Prostate gland (tissue), 2 donors: ENCODE measurements around the gene VWA1. TPM values are rescaled to one million over a fixed set of nuclear protein-coding genes. Genes with fewer than 3 reads are reported as not detected.
A peak's percentile ranks its signal among the peaks of the same experiment; 100 is the strongest.

Experiments
- DNase-seq: peaks from one replicate; pipeline ENCODE4 v3.0.0-alpha.2; 2019; ENCODE audit warnings: low spot score
- H3K27ac ChIP-seq, 2 donors: fragments of 200-600 bp; sonication (generic); 2 replicates each; pipeline ENCODE4 v1.5.1; 2017 to 2019
- H3K27me3 ChIP-seq: fragments of 200-600 bp; sonication (generic); replicated peaks from 2 replicates; pipeline ENCODE4 v1.5.1; 2019; ENCODE audit not compliant: insufficient read depth
- H3K36me3 ChIP-seq, 2 donors: fragments of 200-600 bp; sonication (generic); 1 replicate in 1 of 2; 2 replicates in 1 of 2; pipeline versions ENCODE4 v1.5.1 to v1.8.1; 2017 to 2019
- H3K4me1 ChIP-seq: fragments of 200-600 bp; sonication (generic); replicated peaks from 2 replicates; pipeline ENCODE4 v1.5.1; 2019
- H3K4me3 ChIP-seq, 2 donors: fragments of 200-600 bp; sonication (generic); 2 replicates each; pipeline ENCODE4 v1.5.1; 2017 to 2019
- H3K9me3 ChIP-seq: fragments of 200-600 bp; sonication (generic); 2 replicates; pipeline ENCODE4 v1.5.1; 2017
- POLR2A ChIP-seq: fragments of 450-650 bp; IDR thresholded peaks from one replicate; pipeline ENCODE4 v1.6.1; 2016; ENCODE audit warnings: antibody characterized with exemption, mild to moderate bottlenecking
- POLR2AphosphoS5 ChIP-seq: sonication (generic); formaldehyde crosslinking; IDR thresholded peaks from one replicate; pipeline ENCODE4 v1.6.1; 2017; ENCODE audit warnings: antibody characterized with exemption
- WGBS: methylation state at CpG from one replicate; pipeline ENCODE4 v1.1.5; 2018; 5-methylcytosine and 5-hydroxymethylcytosine counted together
- intact Hi-C: fragments of 100-400 bp; cut with DNase I; formaldehyde crosslinking; loops from one replicate; pipeline ENCODE4 v1.14.2; 2022
- total RNA-seq, 2 donors: library from RNA; depleted of rRNA; stranded (reverse); fragments of >200 nt; gene quantifications; one replicate each; pipeline ENCODE4 v1.1.0, GENCODE V29; 2016
- TF ChIP-seq, protein P1 (sequence below), 4 experiments: fragments of 200-600 bp in 2 of 4; fragments of 450-650 bp in 2 of 4; sonication (generic) in 2 of 4; IDR thresholded peaks; 1 replicate in 3 of 4; 2 replicates in 1 of 4; pipeline ENCODE4 v1.5.1; 2016 to 2019; ENCODE audit warnings: antibody characterized with exemption in 4 of 4, mild to moderate bottlenecking in 2 of 4, moderate library complexity in 2 of 4

VWA1 gene
- total RNA-seq, 2 donors from 2014 or later, result 191 to 227 TPM

DNA sequence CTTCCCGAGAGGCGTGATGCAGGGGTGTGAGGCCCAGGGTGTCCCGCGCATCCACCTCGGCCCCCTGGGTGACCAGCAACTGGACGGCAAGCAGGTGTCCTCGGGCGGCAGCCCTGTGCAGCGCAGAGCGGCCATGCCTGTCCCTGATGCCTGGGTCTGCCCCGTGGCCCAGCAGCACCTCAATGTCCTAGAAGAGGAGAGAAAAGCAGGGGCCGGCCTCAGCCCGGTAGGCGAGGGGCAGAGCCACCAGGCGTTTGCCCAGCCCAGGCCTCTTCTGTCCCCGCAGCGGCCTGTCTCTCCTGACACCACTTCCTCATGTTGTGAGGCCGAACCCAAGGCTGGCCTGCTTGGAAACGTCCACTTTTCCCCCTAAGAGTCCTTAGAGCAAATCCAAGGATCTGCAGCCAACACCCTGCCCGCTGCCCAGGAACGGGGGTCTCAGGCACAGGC is 16.1 kb upstream of the VWA1 start:
- Histone ChIP-seq H3K4me1 (peaks cover 6% of the 10 kb centered on the region), H3K27me3 (no peaks in the 10 kb centered on the region), H3K9me3 (no peaks in the 10 kb centered on the region), H3K27ac (peak overlapping the region; percentile 80 to 83), H3K4me3 (peak overlapping the region; percentile 32 to 41), H3K36me3 (no peaks in the 10 kb centered on the region)
- TF ChIP-seq POLR2A (no peak), POLR2AphosphoS5 (no peak)
- TF ChIP-seq, protein P1, sequence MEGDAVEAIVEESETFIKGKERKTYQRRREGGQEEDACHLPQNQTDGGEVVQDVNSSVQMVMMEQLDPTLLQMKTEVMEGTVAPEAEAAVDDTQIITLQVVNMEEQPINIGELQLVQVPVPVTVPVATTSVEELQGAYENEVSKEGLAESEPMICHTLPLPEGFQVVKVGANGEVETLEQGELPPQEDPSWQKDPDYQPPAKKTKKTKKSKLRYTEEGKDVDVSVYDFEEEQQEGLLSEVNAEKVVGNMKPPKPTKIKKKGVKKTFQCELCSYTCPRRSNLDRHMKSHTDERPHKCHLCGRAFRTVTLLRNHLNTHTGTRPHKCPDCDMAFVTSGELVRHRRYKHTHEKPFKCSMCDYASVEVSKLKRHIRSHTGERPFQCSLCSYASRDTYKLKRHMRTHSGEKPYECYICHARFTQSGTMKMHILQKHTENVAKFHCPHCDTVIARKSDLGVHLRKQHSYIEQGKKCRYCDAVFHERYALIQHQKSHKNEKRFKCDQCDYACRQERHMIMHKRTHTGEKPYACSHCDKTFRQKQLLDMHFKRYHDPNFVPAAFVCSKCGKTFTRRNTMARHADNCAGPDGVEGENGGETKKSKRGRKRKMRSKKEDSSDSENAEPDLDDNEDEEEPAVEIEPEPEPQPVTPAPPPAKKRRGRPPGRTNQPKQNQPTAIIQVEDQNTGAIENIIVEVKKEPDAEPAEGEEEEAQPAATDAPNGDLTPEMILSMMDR (IDR thresholded peaks at IDR 0.05), result no peak
- DNase-seq, result no peak
- 68% methylated on average over 21 of the region's 21 CpGs for WGBS
- intact Hi-C loops, result no loop called here

DNA sequence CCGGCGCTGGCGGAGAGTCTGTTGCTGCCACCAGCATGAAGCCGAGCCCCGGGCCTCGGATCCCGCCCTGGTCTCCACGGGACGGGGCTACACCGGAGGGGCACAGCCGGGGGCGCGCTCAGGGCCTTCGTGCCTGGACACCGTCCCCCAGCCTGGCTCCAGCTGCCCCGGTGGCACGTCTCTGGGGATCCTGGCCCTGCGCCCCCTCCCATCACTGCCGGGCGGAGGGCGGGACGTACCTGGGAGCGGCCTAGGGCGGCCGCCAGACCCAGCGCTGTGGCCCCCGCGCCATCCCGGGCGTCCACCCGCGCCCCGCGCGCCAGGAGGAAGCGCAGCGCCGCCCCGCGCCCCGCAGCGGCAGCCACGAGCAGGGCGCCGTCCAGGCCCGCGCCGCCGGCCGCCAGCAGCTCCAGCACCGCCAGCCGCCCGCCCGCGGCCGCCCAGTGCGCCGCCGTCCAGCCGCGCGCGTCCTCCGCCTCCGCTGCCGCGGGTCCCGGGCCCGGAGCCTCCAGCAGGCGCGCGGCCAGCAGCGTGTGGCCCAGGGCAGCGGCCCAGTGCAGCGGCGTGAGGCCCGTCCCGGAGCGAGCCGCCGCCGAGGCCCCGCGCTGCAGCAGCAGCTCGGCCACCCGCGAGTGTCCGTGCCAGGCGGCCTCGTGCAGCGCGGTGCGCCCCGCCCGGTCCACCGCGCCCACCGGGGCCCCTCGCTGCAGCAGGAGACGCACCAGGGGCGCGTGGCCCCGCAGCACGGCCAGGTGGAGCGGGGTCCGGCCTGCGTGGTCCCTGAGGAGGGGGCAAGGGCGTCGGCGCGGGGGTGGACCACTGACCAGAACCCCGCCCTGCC is 15.5 kb upstream of the VWA1 start:
- H3K36me3 ChIP-seq, result no peaks in the 10 kb centered on the region
- no peak for TF ChIP-seq POLR2A
- TF ChIP-seq, protein P1 (IDR thresholded peaks at IDR 0.05), result peak in 1 of 4 experiments; percentile 9
- intact Hi-C loops, result no loop called here

DNA sequence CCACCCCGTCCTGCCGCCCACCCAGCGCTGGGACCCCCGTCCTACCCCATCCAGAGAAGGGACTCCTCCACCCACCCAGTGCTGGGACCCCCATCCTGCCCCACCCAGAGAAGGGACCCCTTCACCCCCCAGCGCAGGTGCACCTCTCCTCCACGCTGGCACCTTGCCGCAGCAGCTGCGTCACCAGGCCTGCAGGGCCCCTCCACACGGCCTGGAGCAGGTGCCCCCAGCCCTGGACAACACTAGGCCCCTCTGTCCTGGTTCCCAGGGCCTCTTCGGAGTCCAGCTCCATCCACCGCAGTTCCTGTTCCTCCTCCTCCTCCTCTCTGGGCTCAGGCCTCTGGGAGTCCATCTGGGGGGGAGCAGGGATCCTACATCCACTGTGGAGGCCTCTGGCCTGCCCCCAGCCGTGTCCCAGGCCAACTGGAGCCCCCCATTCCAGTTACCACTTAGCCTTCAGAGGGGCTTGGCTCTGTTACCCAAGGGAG is 14.8 kb upstream of the VWA1 start:
- DNase-seq, result no peak
- Histone ChIP-seq H3K36me3 (no peaks in the 10 kb centered on the region), H3K4me1 (peaks cover 6% of the 10 kb centered on the region), H3K27me3 (no peaks in the 10 kb centered on the region), H3K9me3 (no peaks in the 10 kb centered on the region), H3K4me3 (peak overlapping the region; percentile 32 to 41), H3K27ac (peak overlapping the region; percentile 64 to 77)
- TF ChIP-seq, protein P1 (IDR thresholded peaks at IDR 0.05), result no peak
- no peak for TF ChIP-seq POLR2AphosphoS5
- no peak for TF ChIP-seq POLR2A
- intact Hi-C loops, result no loop called here
- 66% methylated on average over 7 of the region's 12 CpGs for WGBS

More for the DNA sequence above, 15.5 kb upstream of the VWA1 start:
- WGBS, result 3% methylated on average over 75 of the region's 112 CpGs
- no peak for DNase-seq
- Histone ChIP-seq H3K4me3 (peak overlapping the region; percentile 32 to 41), H3K27me3 (no peaks in the 10 kb centered on the region), H3K9me3 (no peaks in the 10 kb centered on the region), H3K4me1 (peaks cover 6% of the 10 kb centered on the region), H3K27ac (peak overlapping the region; percentile 80 to 83)

DNA sequence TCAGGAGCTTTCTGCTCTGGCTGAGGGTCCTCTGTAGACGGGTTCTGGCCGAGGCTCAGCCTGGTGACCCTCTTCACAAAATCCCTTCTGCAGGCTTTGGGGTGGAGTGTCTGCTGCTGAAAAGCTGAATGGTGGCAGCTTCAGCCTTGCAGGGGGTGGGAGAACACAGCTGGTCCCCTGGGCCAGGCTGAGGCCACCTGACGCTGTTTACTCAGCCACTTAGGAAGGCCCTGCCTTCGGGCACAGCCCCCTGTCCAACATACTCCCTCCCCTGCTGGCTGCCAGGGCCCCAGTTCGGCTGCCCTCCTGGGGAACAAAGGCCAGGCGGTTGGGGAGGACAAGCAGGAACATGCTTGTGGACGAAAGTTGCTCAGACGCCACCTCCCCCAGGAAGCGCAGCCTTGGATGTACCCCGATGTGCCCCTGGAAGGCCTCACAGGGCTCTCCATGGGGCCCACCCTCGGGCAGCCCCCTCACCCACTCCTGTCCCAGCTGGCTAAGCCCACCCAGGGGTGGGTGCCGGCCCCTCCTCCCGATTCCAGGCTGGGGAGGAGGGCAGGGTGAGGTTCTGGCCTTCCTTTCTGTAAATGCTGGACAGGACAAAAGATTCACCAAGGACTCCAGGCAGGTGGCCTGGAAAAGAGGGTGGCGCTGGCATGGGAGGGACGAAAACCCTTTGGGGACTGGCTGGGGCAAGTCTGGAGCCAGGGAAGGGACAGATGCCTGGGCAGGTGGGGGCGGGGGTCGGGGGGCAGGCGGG is 14.2 kb upstream of the VWA1 start, which contains the start of gene ANKRD65:
ANKRD65 (minus strand) TSS at position 130 of the 760 bp plus-strand sequence. CDS start 271 bp downstream, outside the sequence.
- Histone ChIP-seq H3K9me3 (no peaks in the 10 kb centered on the region), H3K4me3 (peak within 1 kb of the TSS; percentile 32 to 41), H3K27me3 (no peaks in the 10 kb centered on the region), H3K27ac (peak within 1 kb of the TSS; percentile 64 to 77), H3K36me3 (no peaks in the 10 kb centered on the region), H3K4me1 (peaks cover 6% of the 10 kb centered on the region)
- TF ChIP-seq POLR2AphosphoS5 (peak; percentile 47), POLR2A (peak; percentile 59)
- TF ChIP-seq, protein P1 (IDR thresholded peaks at IDR 0.05), result no peak
- DNase-seq, result no peak
- 33% methylated on average over 18 of the region's 18 CpGs for WGBS
- intact Hi-C loops, result no loop called here
